ENCODE measurements around the gene SRSF4.

- TF ChIP-seq, protein P1, sequence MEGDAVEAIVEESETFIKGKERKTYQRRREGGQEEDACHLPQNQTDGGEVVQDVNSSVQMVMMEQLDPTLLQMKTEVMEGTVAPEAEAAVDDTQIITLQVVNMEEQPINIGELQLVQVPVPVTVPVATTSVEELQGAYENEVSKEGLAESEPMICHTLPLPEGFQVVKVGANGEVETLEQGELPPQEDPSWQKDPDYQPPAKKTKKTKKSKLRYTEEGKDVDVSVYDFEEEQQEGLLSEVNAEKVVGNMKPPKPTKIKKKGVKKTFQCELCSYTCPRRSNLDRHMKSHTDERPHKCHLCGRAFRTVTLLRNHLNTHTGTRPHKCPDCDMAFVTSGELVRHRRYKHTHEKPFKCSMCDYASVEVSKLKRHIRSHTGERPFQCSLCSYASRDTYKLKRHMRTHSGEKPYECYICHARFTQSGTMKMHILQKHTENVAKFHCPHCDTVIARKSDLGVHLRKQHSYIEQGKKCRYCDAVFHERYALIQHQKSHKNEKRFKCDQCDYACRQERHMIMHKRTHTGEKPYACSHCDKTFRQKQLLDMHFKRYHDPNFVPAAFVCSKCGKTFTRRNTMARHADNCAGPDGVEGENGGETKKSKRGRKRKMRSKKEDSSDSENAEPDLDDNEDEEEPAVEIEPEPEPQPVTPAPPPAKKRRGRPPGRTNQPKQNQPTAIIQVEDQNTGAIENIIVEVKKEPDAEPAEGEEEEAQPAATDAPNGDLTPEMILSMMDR (IDR thresholded peaks at IDR 0.05): no peak
- TF ChIP-seq POLR2A (IDR thresholded peaks at IDR 0.05): no peak
Observed at GRCh38 chr1:29222686-29223085, 41.0 kb upstream of the SRSF4 start.
